WTC11 (cell line): Measurements from ENCODE around the gene ACBD6. TPM values are rescaled to one million over a fixed set of nuclear protein-coding genes. Genes with fewer than 3 reads are reported as not detected.

Experiments used
- ATAC-seq: fragments of 200-7000 bp; cut with Tn5 transposase; 2 replicates; pipeline ENCODE4 v1.10.0; 2021; ENCODE audit warnings: mild to moderate bottlenecking, moderate library complexity
- CTCF ChIA-PET: fragments of 300-600 bp; sonication (Branson Sonifier 250); formaldehyde crosslinking; loops from one replicate; lab custom pipeline; 2021; ENCODE audit warnings: antibody characterized with exemption; lab: Charles Lee
- POLR2A ChIA-PET: fragments of 350-600 bp; sonication (Branson Sonifier 250); formaldehyde crosslinking; loops from one replicate; lab custom pipeline; 2021; ENCODE audit warnings: antibody characterized with exemption; lab: Charles Lee
- DNase-seq: peaks from one replicate; pipeline ENCODE4 v3.0.0; 2021; ENCODE audit warnings: low spot score
- H3K27ac Mint-ChIP-seq: 2 replicates; pipeline ENCODE4 v1.8.0; 2021; ENCODE audit warnings: mixed read lengths
- H3K27me3 Mint-ChIP-seq: 2 replicates; pipeline ENCODE4 v1.8.0; 2021; ENCODE audit warnings: low read depth, mild to moderate bottlenecking, moderate library complexity, mixed read lengths
- H3K36me3 Mint-ChIP-seq: 2 replicates; pipeline ENCODE4 v1.8.0; 2021; ENCODE audit warnings: mixed read lengths
- H3K4me1 Mint-ChIP-seq: 2 replicates; pipeline ENCODE4 v1.8.0; 2022; ENCODE audit warnings: mixed read lengths
- H3K4me3 Mint-ChIP-seq: 2 replicates; pipeline ENCODE4 v1.8.0; 2021; ENCODE audit warnings: mild to moderate bottlenecking, moderate library complexity, mixed read lengths
- H3K9me3 Mint-ChIP-seq: 2 replicates; pipeline ENCODE4 v1.8.0; 2021; ENCODE audit warnings: mixed read lengths
- ESRRA ChIP-seq: sonication (generic); formaldehyde crosslinking; IDR thresholded peaks from 2 replicates; pipeline ENCODE4 v1.8.1; 2022; ENCODE audit warnings: mild to moderate bottlenecking, missing genetic modification reagents, borderline replicate concordance
- SMAD4 ChIP-seq: sonication (generic); formaldehyde crosslinking; IDR thresholded peaks from 2 replicates; pipeline ENCODE4 v1.8.0; 2022; ENCODE audit warnings: mild to moderate bottlenecking, missing genetic modification reagents
- ZNF121 ChIP-seq: sonication (generic); formaldehyde crosslinking; IDR thresholded peaks from 2 replicates; pipeline ENCODE4 v1.8.0; 2023; ENCODE audit warnings: missing genetic modification reagents
- total RNA-seq: library from RNA; stranded (reverse); gene quantifications from 3 replicates; pipeline ENCODE4 v1.2.3, GENCODE V29; 2021
- TF ChIP-seq, protein P1 (sequence below): sonication (generic); formaldehyde crosslinking; conservative IDR thresholded peaks from 2 replicates; pipeline ENCODE4 v1.8.1; 2023; ENCODE audit warnings: mild to moderate bottlenecking, low read depth, missing genetic modification reagents, moderate library complexity
- TF ChIP-seq, protein P2 (sequence below): fragments of 250-450 bp; sonication (Bioruptor Pico); IDR thresholded peaks from 2 replicates; pipeline ENCODE4 v1.9.0; 2021; ENCODE audit warnings: mild to moderate bottlenecking, borderline replicate concordance
- TF ChIP-seq, protein P3 (sequence below): sonication (generic); formaldehyde crosslinking; IDR thresholded peaks from 2 replicates; pipeline ENCODE4 v1.8.0; 2023; ENCODE audit warnings: missing genetic modification reagents
- TF ChIP-seq, protein P4 (sequence below): sonication (generic); formaldehyde crosslinking; IDR thresholded peaks from 2 replicates; pipeline ENCODE4 v1.8.0; 2022; ENCODE audit warnings: mild to moderate bottlenecking, missing genetic modification reagents
- TF ChIP-seq, protein P5 (sequence below): sonication (generic); formaldehyde crosslinking; IDR thresholded peaks from 2 replicates; pipeline ENCODE4 v1.8.1; 2023; ENCODE audit warnings: mild to moderate bottlenecking, missing genetic modification reagents
- TF ChIP-seq, protein P6 (sequence below): sonication (generic); formaldehyde crosslinking; IDR thresholded peaks from 2 replicates; pipeline ENCODE4 v1.8.0; 2022; ENCODE audit warnings: mild to moderate bottlenecking, missing genetic modification reagents
- TF ChIP-seq, protein P7 (sequence below): sonication (generic); formaldehyde crosslinking; IDR thresholded peaks from 2 replicates; pipeline ENCODE4 v1.8.1; 2023; ENCODE audit warnings: mild to moderate bottlenecking, moderate library complexity, missing genetic modification reagents
- TF ChIP-seq, protein P8 (sequence below): sonication (generic); formaldehyde crosslinking; IDR thresholded peaks from 2 replicates; pipeline ENCODE4 v1.8.1; 2023; ENCODE audit warnings: mild to moderate bottlenecking, missing genetic modification reagents, moderate library complexity

Gene ACBD6
- total RNA-seq, 1 experiment from 2014 or later: 53.5 TPM

DNA sequence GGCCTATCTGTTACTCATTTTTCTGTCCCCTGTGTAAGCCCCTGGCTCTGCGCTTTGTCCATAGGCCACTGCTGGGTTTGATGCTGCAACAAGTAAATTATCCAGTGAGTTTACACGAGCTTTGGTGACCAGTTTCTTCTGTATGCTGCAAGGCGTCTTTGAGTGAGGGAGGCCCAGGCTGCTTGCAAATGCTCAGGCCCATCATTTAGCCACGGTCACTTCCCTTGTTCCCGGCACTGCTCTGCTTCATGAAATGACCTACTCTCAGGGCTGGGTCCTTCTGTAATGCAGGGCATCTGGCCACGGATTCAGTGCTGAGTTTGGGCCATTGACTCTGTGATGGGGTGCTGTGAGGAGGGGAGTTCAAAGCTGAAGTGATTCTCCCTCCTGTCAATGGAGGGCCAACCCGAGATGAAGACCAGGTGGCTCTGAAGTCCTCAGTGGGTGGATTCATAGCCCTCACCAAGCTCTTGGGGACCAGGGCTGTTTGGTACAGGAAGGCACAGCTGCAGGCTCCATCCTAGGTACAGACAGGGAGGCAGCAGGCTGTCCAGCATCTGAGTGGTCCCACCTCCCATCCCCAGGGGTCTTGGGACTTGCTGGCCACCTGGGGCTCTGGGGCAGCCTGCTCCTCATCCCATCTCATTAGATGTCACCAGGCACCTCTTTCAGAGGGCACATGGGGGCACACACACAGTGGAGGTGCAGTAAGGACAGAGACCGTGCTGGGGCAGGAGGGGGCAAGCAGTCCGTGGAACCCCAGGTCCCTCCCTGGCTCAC is 250.7 kb downstream of the ACBD6 start:
- CTCF ChIA-PET: interaction anchor here (1.2 to 2.3 kb wide), 3 partner anchors 10 to 102 kb away, joined by 3 to 16 read pairs (median 4); no protein-coding TSS in a partner anchor
- peaks cover 56% of the 10 kb centered on the region for H3K4me1 Mint-ChIP-seq

DNA sequence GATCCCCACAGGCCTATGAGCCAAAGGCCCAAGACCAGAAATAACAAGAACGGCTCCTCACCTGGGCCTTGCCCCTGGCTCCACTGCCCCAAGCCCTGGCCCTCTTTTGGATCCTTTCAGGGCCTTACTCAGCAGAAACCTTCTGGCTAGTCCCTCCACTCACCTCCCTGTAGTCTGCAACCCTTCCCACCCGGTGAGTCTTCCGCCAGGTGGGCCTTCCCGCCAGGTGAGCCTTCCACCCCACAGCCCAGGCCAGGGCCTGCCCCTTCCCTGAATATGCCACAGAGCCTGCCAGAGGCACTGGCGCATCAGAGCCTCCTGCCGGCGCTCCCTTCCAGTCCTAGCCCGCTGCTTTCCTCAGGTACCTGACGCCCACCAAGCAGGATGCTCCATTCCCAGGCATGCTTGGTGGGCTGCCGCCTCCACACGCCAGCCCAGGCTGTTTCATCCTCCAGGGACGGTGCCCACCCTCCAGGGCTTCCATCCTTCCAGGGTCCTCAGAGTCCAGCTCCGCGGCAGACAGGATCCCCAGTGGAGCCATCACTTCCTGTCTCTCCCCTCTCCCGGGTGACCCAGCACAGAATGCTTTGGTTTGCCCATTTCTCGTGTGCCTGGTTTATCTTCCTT is 251.4 kb downstream of the ACBD6 start:
- ATAC-seq (no peak), DNase-seq (no peak)
- no peaks in the 10 kb centered on the region for H3K36me3 Mint-ChIP-seq
- H3K9me3 Mint-ChIP-seq: no peaks in the 10 kb centered on the region
- no peaks in the 10 kb centered on the region for H3K27me3 Mint-ChIP-seq
- no peak overlapping the region for H3K27ac Mint-ChIP-seq
- peaks cover 50% of the 10 kb centered on the region for H3K4me1 Mint-ChIP-seq
- ChIA-PET POLR2A (no interaction called here), CTCF (interaction anchor here (1.2 to 1.8 kb wide), 2 partner anchors 9 to 103 kb away, joined by 4 read pairs; no protein-coding TSS in a partner anchor)
- no peak overlapping the region for H3K4me3 Mint-ChIP-seq
- TF ChIP-seq, protein P1, sequence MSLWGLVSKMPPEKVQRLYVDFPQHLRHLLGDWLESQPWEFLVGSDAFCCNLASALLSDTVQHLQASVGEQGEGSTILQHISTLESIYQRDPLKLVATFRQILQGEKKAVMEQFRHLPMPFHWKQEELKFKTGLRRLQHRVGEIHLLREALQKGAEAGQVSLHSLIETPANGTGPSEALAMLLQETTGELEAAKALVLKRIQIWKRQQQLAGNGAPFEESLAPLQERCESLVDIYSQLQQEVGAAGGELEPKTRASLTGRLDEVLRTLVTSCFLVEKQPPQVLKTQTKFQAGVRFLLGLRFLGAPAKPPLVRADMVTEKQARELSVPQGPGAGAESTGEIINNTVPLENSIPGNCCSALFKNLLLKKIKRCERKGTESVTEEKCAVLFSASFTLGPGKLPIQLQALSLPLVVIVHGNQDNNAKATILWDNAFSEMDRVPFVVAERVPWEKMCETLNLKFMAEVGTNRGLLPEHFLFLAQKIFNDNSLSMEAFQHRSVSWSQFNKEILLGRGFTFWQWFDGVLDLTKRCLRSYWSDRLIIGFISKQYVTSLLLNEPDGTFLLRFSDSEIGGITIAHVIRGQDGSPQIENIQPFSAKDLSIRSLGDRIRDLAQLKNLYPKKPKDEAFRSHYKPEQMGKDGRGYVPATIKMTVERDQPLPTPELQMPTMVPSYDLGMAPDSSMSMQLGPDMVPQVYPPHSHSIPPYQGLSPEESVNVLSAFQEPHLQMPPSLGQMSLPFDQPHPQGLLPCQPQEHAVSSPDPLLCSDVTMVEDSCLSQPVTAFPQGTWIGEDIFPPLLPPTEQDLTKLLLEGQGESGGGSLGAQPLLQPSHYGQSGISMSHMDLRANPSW (CRISPR knock-in tag): no peak
- TF ChIP-seq, protein P2, sequence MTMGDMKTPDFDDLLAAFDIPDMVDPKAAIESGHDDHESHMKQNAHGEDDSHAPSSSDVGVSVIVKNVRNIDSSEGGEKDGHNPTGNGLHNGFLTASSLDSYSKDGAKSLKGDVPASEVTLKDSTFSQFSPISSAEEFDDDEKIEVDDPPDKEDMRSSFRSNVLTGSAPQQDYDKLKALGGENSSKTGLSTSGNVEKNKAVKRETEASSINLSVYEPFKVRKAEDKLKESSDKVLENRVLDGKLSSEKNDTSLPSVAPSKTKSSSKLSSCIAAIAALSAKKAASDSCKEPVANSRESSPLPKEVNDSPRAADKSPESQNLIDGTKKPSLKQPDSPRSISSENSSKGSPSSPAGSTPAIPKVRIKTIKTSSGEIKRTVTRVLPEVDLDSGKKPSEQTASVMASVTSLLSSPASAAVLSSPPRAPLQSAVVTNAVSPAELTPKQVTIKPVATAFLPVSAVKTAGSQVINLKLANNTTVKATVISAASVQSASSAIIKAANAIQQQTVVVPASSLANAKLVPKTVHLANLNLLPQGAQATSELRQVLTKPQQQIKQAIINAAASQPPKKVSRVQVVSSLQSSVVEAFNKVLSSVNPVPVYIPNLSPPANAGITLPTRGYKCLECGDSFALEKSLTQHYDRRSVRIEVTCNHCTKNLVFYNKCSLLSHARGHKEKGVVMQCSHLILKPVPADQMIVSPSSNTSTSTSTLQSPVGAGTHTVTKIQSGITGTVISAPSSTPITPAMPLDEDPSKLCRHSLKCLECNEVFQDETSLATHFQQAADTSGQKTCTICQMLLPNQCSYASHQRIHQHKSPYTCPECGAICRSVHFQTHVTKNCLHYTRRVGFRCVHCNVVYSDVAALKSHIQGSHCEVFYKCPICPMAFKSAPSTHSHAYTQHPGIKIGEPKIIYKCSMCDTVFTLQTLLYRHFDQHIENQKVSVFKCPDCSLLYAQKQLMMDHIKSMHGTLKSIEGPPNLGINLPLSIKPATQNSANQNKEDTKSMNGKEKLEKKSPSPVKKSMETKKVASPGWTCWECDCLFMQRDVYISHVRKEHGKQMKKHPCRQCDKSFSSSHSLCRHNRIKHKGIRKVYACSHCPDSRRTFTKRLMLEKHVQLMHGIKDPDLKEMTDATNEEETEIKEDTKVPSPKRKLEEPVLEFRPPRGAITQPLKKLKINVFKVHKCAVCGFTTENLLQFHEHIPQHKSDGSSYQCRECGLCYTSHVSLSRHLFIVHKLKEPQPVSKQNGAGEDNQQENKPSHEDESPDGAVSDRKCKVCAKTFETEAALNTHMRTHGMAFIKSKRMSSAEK: no peak
- TF ChIP-seq, protein P3, sequence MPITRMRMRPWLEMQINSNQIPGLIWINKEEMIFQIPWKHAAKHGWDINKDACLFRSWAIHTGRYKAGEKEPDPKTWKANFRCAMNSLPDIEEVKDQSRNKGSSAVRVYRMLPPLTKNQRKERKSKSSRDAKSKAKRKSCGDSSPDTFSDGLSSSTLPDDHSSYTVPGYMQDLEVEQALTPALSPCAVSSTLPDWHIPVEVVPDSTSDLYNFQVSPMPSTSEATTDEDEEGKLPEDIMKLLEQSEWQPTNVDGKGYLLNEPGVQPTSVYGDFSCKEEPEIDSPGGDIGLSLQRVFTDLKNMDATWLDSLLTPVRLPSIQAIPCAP (CRISPR knock-in tag): no peak
- no peak for TF ChIP-seq SMAD4 (CRISPR knock-in tag)

More for the DNA sequence above, 250.7 kb downstream of the ACBD6 start:
- TF ChIP-seq, protein P3 (CRISPR knock-in tag): no peak
- TF ChIP-seq, protein P4, sequence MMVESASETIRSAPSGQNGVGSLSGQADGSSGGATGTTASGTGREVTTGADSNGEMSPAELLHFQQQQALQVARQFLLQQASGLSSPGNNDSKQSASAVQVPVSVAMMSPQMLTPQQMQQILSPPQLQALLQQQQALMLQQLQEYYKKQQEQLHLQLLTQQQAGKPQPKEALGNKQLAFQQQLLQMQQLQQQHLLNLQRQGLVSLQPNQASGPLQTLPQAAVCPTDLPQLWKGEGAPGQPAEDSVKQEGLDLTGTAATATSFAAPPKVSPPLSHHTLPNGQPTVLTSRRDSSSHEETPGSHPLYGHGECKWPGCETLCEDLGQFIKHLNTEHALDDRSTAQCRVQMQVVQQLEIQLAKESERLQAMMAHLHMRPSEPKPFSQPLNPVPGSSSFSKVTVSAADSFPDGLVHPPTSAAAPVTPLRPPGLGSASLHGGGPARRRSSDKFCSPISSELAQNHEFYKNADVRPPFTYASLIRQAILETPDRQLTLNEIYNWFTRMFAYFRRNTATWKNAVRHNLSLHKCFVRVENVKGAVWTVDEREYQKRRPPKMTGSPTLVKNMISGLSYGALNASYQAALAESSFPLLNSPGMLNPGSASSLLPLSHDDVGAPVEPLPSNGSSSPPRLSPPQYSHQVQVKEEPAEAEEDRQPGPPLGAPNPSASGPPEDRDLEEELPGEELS (CRISPR knock-in tag): no peak
- TF ChIP-seq, protein P5, sequence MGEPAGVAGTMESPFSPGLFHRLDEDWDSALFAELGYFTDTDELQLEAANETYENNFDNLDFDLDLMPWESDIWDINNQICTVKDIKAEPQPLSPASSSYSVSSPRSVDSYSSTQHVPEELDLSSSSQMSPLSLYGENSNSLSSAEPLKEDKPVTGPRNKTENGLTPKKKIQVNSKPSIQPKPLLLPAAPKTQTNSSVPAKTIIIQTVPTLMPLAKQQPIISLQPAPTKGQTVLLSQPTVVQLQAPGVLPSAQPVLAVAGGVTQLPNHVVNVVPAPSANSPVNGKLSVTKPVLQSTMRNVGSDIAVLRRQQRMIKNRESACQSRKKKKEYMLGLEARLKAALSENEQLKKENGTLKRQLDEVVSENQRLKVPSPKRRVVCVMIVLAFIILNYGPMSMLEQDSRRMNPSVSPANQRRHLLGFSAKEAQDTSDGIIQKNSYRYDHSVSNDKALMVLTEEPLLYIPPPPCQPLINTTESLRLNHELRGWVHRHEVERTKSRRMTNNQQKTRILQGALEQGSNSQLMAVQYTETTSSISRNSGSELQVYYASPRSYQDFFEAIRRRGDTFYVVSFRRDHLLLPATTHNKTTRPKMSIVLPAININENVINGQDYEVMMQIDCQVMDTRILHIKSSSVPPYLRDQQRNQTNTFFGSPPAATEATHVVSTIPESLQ (CRISPR knock-in tag): no peak
- TF ChIP-seq, protein P6, sequence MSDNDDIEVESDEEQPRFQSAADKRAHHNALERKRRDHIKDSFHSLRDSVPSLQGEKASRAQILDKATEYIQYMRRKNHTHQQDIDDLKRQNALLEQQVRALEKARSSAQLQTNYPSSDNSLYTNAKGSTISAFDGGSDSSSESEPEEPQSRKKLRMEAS: no peak
- TF ChIP-seq ZNF121 (no peak), ESRRA (no peak)
- TF ChIP-seq, protein P7, sequence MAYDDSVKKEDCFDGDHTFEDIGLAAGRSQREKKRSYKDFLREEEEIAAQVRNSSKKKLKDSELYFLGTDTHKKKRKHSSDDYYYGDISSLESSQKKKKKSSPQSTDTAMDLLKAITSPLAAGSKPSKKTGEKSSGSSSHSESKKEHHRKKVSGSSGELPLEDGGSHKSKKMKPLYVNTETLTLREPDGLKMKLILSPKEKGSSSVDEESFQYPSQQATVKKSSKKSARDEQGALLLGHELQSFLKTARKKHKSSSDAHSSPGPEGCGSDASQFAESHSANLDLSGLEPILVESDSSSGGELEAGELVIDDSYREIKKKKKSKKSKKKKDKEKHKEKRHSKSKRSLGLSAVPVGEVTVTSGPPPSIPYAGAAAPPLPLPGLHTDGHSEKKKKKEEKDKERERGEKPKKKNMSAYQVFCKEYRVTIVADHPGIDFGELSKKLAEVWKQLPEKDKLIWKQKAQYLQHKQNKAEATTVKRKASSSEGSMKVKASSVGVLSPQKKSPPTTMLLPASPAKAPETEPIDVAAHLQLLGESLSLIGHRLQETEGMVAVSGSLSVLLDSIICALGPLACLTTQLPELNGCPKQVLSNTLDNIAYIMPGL (CRISPR knock-in tag): no peak
- TF ChIP-seq, protein P8, sequence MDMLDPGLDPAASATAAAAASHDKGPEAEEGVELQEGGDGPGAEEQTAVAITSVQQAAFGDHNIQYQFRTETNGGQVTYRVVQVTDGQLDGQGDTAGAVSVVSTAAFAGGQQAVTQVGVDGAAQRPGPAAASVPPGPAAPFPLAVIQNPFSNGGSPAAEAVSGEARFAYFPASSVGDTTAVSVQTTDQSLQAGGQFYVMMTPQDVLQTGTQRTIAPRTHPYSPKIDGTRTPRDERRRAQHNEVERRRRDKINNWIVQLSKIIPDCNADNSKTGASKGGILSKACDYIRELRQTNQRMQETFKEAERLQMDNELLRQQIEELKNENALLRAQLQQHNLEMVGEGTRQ (CRISPR knock-in tag): no peak
- H3K9me3 Mint-ChIP-seq: no peaks in the 10 kb centered on the region
- no peak for ATAC-seq
- no peak overlapping the region; the same call in 1 of the 2 replicates for H3K27ac Mint-ChIP-seq
- no peaks in the 10 kb centered on the region for H3K36me3 Mint-ChIP-seq
- no peak overlapping the region for H3K4me3 Mint-ChIP-seq
- H3K27me3 Mint-ChIP-seq: no peaks in the 10 kb centered on the region
- POLR2A ChIA-PET: no interaction called here
- no peak for DNase-seq
